NCI-H2081 (cell line): ENCODE data around the gene TMEM141.
"Not testable (repeated sequence)": the region's sequence is repeated elsewhere in the genome, so short reads cannot be mapped to it uniquely, and the experiment has no call there.

Experiments
- DNase-seq, 2 experiments: peaks; one replicate each; lab custom pipeline; 2025; lab: John Stamatoyannopoulos, UW

TMEM141 gene

GRCh38 chr9:136794281-136794999, 3.3 kb downstream of the TMEM141 start:
- no peak for DNase-seq

GRCh38 chr9:136795000-136795348, 3.8 kb downstream of the TMEM141 start:
- no peak for DNase-seq

- DNase-seq: no peak
These were observed 5.2 kb downstream of the TMEM141 start, which contains the start of gene CCDC183 for GRCh38 chr9:136796238-136796774. TSS of gene CCDC183 (plus strand) at chr9:136796338. CDS start at chr9:136796398, 60 bp downstream.

DNA sequence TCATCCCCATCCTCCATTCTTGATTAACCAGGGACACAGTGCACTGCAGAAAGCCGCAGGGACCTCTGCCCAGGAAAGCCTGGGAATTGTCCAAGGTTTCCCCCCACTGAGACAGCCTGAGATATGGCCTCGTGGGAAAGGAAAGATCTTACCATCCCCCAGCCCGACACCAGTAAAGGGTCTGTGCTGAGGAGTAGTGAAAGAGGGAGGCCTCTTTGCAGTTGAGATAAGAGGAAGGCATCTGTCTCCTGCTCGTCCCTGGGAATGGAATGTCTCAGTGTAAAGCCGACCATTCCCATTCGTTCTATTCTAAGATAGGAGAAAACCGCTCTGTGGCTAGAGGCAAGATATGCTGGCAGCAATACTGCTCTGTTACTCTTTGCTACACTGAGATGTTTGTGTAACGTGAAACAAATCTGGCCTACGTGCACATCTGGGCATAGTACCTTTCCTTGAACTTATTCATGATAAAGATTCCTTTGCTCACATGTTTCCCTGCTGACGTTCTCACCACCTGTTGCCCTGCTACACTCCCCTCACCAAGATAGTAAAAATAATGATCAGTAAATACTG, 5.7 kb downstream of the TMEM141 start:
- peak in 1 of 2 experiments; percentile 11 for DNase-seq

DNA sequence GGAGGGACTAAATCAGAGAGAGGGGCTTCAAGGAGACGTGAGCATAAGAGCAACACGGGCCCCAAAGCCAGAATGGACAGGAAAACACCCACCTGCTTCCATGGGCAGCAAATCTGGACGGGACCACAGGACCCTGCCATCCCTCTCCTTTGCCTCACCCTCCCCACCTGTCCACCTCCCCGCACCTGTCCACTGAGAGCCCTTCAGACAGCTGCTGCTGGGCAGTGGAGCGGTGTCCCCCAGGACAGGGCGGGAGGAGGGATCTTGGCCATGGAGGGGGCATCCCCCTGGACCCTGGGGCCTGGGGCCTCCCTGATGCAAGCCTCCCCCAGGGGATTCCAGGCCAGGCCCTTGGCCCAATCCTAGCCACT, 7.5 kb downstream of the TMEM141 start:
- DNase-seq: no peak

DNA sequence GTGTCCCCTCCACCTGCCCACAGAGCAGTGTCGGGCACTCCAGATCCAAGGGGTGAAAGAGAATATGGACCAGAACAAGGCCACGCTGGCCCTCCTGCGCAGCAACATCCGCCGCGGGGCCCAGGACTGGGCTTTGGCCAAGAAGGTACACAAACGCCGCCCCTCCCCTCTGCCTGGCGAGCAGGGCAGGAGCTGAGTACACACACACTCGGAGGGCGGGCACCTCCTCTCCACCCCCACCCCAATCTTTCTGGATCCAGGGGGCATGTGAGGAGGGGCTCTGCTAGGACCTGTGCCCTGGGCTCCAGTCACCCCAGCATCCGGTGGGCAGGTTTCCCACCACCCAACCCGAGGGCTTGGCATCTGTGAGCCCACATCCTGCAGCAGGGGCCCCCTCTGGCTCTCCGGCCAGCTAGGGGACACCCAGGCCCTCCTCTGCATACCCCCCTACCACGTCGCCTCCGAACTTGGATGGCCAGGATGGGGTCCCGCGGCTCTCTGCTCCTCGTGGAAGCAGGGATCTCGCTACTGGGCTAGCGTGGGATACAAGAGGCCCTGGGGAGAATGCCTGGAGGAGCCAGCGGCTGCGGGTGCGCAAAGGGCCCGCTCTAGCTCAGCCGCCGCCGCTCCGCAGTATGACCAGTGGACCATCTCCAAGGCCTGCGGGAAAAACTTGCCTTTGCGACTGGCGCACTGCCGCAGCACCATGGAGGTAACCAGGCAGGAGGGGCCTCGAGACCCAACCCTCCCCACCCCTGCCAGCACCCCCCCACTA, 8.1 kb downstream of the TMEM141 start:
- DNase-seq: peak; percentile 86 to 88

- peak; percentile 92 to 93 for DNase-seq
These were observed 8.9 kb downstream of the TMEM141 start for GRCh38 chr9:136799854-136800657.

- DNase-seq: no peak
These were observed 11.2 kb downstream of the TMEM141 start for GRCh38 chr9:136802321-136802720.

GRCh38 chr9:136803009-136803550, 11.9 kb downstream of the TMEM141 start:
- DNase-seq: not testable (repeated sequence)

DNA sequence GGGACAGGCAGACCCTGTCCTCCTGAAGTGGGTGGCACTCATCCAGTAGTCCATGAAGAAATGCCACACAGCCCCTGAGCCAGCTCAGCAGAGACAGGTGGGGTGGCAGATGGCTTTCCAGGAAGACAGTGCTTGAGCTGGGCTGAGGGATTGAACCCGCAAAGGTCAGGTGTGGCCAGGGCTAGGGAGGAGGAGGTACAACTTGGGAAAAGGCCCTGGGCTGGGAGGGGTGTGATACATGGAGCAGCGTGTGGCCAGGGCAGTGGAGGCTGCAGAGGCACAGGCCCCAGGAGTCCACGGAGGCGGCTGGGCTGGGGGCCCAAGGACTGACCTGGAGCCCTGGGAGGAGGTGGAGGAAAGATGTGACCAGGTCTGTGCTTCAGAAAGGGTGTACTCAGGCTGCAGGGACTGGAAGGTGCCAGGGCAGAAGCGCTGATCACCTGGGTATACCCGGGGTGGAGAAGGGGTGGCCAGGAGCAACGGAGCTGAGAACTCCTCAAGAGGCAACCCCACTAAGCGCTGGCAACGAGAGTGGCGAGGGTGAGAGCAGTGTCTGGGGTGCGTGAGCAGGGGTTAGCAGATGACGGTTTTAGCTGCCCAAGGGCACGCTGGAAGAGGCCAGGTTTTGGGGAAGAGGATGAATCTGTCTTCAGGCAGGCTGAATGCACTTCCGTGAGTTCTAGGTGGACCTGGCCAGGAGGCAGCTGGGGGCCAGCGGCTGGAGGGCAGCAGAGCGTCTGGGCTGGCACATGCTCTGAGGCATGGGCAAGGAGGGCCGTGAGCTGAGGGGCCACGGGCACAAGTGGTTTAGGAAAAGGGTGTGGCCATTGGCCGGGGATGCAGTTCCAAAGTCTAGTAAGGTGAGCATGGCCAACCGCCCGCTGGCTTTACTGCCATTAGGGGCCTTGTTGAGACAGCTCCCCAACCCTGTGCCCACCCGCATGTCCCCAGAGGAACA, 12.7 kb downstream of the TMEM141 start:
- no peak for DNase-seq

DNA sequence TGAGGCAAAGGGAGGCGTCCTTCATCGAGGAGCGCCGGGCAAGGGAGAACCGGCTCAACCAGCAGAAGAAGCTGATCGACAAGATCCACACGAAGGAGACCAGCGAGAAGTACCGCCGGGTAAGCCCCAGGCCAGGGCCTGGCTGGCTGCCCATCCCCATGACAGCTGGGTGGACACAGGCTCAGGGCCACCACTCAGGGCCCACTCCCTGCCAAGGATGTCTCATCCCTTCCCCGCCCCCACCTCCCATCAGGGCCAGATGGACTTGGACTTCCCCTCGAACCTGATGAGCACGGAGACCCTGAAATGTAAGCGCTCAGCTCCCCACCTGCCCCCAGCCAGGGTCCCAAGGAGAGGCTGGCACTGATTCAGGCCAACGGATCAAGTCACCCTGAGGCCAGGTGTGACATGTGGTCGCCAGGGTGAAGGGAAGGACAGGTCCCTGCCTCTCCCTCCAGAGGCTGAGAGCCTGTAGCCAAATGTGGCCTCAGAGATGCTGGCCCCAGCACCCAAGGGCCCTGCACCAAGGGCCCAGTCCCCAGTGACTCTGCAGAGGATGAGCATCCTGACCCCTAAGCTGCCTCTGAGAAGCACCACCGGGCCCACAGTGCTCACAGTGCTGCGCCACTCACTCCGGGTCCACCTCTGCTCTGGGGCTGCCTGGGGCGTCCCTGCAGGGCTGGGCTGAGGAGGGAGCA, 13.5 kb downstream of the TMEM141 start:
- DNase-seq: no peak

DNA sequence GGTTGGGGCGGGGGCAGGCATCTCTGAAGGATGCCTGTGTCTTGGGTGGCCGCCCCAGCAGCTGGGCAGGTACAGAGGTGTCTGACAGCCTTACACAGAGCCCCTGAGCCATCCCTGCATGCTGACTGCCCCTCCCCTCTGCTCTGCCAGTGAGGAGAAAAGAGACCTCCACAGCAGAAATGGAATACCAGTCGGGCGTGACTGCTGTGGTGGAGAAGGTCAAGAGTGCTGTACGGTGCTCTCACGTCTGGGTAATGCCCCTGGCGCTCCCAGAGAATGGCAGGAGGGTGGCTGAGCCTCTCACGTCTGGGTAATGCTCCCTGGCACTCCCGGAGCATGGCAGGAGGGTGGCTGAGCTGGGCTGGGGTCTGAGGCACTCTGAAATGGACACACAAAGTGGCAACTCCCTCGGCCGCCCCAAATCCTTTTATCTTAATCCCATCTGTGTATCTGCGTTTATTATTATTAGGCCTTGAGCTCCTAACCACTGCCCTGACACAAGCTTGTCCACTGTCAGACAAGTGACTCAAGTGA, 14.1 kb downstream of the TMEM141 start:
- DNase-seq: no peak

DNA sequence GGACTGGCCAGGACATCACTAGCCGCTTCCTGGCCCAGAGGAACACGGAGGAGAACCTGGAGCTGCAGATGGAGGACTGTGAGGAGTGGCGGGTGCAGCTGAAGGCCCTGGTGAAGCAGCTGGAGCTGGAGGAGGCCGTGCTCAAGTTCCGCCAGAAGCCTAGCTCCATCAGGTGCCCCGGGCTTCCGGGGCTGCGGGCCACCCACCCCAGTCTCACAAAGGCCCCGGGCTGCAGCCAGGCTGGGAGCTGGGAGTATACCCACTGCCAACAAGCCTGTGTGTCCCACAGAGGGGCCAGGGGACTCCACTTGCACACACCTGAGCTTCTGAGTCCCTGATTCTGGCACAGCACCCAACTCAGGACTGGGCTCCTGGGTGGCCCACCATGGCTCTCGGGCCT, 14.9 kb downstream of the TMEM141 start:
- DNase-seq: no peak

DNA sequence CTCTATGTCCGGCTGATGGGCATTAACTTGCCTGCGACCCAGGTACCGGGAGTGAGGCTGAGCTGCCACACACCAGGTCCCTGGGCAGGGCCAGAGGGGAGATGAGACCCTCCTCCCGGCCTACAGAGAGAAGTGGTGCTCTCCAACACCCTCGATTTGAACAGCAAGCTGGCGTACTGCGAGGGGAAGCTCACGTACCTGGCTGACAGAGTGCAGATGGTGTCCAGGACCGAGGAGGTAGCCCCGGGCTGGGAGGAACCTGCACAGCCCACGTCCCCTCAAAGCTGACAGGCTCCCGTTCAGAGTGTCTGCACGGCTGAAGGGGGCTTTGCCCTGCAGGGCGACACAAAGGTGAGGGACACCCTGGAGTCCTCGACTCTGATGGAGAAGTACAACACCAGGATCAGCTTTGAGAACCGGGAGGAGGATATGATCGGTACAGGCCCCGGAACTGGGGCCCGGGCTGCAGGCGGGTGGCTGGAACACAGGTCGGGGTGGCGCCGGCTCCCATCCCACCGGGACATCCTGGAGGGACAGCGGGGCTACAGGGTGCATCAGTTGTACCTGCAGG, 15.6 kb downstream of the TMEM141 start:
- DNase-seq: no peak

GRCh38 chr9:136807281-136808074, 16.3 kb downstream of the TMEM141 start, which contains the start of gene RABL6:
TSS of gene RABL6 (plus strand) at chr9:136807948. CDS start at chr9:136808197, 249 bp downstream.
- peak; percentile 63 to 81 for DNase-seq

DNA sequence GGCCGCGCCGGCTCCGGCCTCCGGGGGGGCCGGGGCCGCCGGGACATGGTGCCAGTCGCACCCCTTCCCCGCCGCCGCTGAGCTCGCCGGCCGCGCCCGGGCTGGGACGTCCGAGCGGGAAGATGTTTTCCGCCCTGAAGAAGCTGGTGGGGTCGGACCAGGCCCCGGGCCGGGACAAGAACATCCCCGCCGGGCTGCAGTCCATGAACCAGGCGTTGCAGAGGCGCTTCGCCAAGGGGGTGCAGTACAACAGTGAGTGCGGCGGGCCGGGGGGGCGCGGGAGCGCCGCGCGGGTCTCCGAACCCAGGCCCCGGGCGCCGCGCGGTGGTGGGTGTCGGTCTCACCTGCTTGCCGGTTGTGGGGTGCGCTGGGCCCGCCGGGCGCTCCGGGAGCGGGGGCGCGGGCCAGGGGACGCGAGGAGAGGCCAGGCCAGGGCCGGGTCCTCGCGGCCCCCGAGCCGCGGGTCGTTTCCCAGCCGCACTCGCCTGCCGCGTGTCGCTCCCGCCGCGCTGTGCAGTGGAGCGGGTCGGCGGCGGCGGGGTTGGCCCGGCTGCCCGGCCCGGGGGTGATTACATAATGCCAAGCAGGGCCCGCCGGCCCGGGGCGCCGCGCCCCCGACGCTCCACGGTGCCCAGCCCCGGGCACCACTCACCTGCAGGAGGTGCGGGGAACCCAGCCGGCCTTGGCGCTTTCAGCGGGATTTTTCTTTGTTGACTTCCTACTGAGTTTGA, 17.1 kb downstream of the TMEM141 start:
- DNase-seq: peak in 1 of 2 experiments; percentile 45

GRCh38 chr9:136808806-136809158, 17.6 kb downstream of the TMEM141 start:
- peak in 1 of 2 experiments; percentile 45 for DNase-seq
